HG02678 (cell line): Measurements from ENCODE around the gene FGD6.
"Not testable (repeated sequence)": the region's sequence is repeated elsewhere in the genome, so short reads cannot be mapped to it uniquely, and the experiment has no call there.

ENCODE experiments used
- ATAC-seq: cut with Tn5 transposase; IDR thresholded peaks from one replicate; pipeline ENCODE4 v1.9.1; 2021; ENCODE audit warnings: mild to moderate bottlenecking, moderate library complexity; ENCODE audit not compliant: unreplicated experiment

Gene FGD6

GRCh38 chr12:95181103-95181502, 36.2 kb downstream of the FGD6 start:
- ATAC-seq: no peak

- no peak for ATAC-seq
Observed at GRCh38 chr12:95179011-95179410, 38.3 kb downstream of the FGD6 start.

- no peak for ATAC-seq
Observed at GRCh38 chr12:95178136-95178535, 39.1 kb downstream of the FGD6 start.

- no peak for ATAC-seq
Observed at GRCh38 chr12:95177201-95177768, 40.0 kb downstream of the FGD6 start.

- no peak for ATAC-seq
Observed at GRCh38 chr12:95173392-95174251, 43.6 kb downstream of the FGD6 start.

- no peak for ATAC-seq
Observed at GRCh38 chr12:95169368-95169767, 47.9 kb downstream of the FGD6 start.

- ATAC-seq: no peak
Observed at GRCh38 chr12:95168746-95169145, 48.5 kb downstream of the FGD6 start.

- no peak for ATAC-seq
Observed at GRCh38 chr12:95164656-95165055, 52.6 kb downstream of the FGD6 start.

GRCh38 chr12:95158919-95159318, 58.3 kb downstream of the FGD6 start:
- ATAC-seq: no peak

- no peak for ATAC-seq
Observed at GRCh38 chr12:95151821-95152220, 65.4 kb downstream of the FGD6 start.

GRCh38 chr12:95151406-95151805, 65.9 kb downstream of the FGD6 start:
- no peak for ATAC-seq

- no peak for ATAC-seq
Observed at GRCh38 chr12:95150501-95150900, 66.8 kb downstream of the FGD6 start.

GRCh38 chr12:95147866-95148265, 69.4 kb downstream of the FGD6 start:
- ATAC-seq: no peak

- ATAC-seq: no peak
Observed at GRCh38 chr12:95146769-95147168, 70.5 kb downstream of the FGD6 start.

- no peak for ATAC-seq
Observed at GRCh38 chr12:95143621-95144205, 73.6 kb downstream of the FGD6 start.

GRCh38 chr12:95142431-95143151, 74.7 kb downstream of the FGD6 start:
- ATAC-seq: no peak

GRCh38 chr12:95141310-95141709, 76.0 kb downstream of the FGD6 start:
- ATAC-seq: no peak

- ATAC-seq: not testable (repeated sequence)
Observed at GRCh38 chr12:95138031-95138430, 79.2 kb downstream of the FGD6 start.

GRCh38 chr12:95136598-95136997, 80.7 kb downstream of the FGD6 start:
- no peak for ATAC-seq

- no peak for ATAC-seq
Observed at GRCh38 chr12:95134085-95134484, 83.2 kb downstream of the FGD6 start.

GRCh38 chr12:95131589-95132340, 85.5 kb downstream of the FGD6 start:
- ATAC-seq: no peak
